CD14-positive monocyte (primary cell): ENCODE measurements around the gene MAML3. TPM values are rescaled to one million over a fixed set of nuclear protein-coding genes. Genes with fewer than 3 reads are reported as not detected.

Experiments used
- DNase-seq, 3 donors: peaks; one replicate each; pipeline ENCODE4 v3.0.0-alpha.2; 2011 to 2022
- H2AFZ ChIP-seq: 2 replicates; pipeline ENCODE4 v1.6.0; 2012; ENCODE audit warnings: mild to moderate bottlenecking, low read depth, low read length, inconsistent platforms; ENCODE audit not compliant: insufficient read depth, poor library complexity, severe bottlenecking
- H3K27ac ChIP-seq, 2 donors: 1 replicate in 1 of 2; 2 replicates in 1 of 2; pipeline ENCODE4 v1.5.1; 2012 to 2013; ENCODE audit warnings: low read length in 2 of 2, control low read depth in 1 of 2, inconsistent platforms in 1 of 2, low read depth in 1 of 2, mild to moderate bottlenecking in 1 of 2
- H3K27me3 ChIP-seq, 2 donors: one replicate each; pipeline versions ENCODE4 v1.6.0 to v1.6.1; 2011 to 2013; ENCODE audit warnings: low read length in 2 of 2; ENCODE audit not compliant: control insufficient read depth in 2 of 2, insufficient read depth in 2 of 2
- H3K36me3 ChIP-seq, 2 donors: replicated peaks in 1 of 2; 1 replicate in 1 of 2; 2 replicates in 1 of 2; pipeline versions ENCODE4 v1.5.1 to v1.6.1; 2012 to 2013; ENCODE audit warnings: low read length in 2 of 2, control low read depth in 1 of 2, inconsistent platforms in 1 of 2, mild to moderate bottlenecking in 1 of 2; ENCODE audit not compliant: insufficient read depth in 2 of 2, control insufficient read depth in 1 of 2
- H3K4me1 ChIP-seq, 2 donors: 1 replicate in 1 of 2; 2 replicates in 1 of 2; pipeline versions ENCODE4 v1.5.1 to v1.6.1; 2012 to 2013; ENCODE audit warnings: low read length in 2 of 2, control low read depth in 1 of 2, inconsistent platforms in 1 of 2, mild to moderate bottlenecking in 1 of 2, moderate library complexity in 1 of 2; ENCODE audit not compliant: insufficient read depth in 2 of 2, control insufficient read depth in 1 of 2
- H3K4me2 ChIP-seq: replicated peaks from 2 replicates; pipeline ENCODE3; 2012; ENCODE audit warnings: low read length, moderate library complexity, mild to moderate bottlenecking; ENCODE audit not compliant: poor library complexity, severe bottlenecking; ENCODE audit errors: extremely low read depth
- H3K4me3 ChIP-seq, 3 experiments: fragments of 200-600 bp in 1 of 3; sonication (generic) in 1 of 3; replicated peaks in 1 of 3; 1 replicate in 2 of 3; 2 replicates in 1 of 3; pipeline ENCODE4 v1.5.1; 2011 to 2013; ENCODE audit warnings: low read length in 3 of 3, mild to moderate bottlenecking in 3 of 3, control low read depth in 2 of 3, low read depth in 2 of 3, inconsistent platforms in 1 of 3, moderate library complexity in 1 of 3
- H3K79me2 ChIP-seq: 2 replicates; pipeline ENCODE4 v1.6.0; 2012; ENCODE audit warnings: mild to moderate bottlenecking, control low read depth, inconsistent platforms, low read length, moderate library complexity; ENCODE audit not compliant: insufficient read depth
- H3K9ac ChIP-seq: 2 replicates; pipeline ENCODE4 v1.6.0; 2017; ENCODE audit warnings: low read length, mild to moderate bottlenecking; ENCODE audit not compliant: insufficient read depth, poor library complexity, severe bottlenecking
- H3K9me3 ChIP-seq, 2 donors: replicated peaks in 1 of 2; 1 replicate in 1 of 2; 2 replicates in 1 of 2; pipeline versions ENCODE4 v1.5.1 to v1.6.1; 2012 to 2013; ENCODE audit warnings: low read length in 2 of 2, control low read depth in 1 of 2; ENCODE audit not compliant: control insufficient read depth in 1 of 2, insufficient read depth in 1 of 2
- H4K20me1 ChIP-seq: 2 replicates; pipeline ENCODE4 v1.6.0; 2012; ENCODE audit warnings: mild to moderate bottlenecking, low read length, control low read depth, moderate library complexity; ENCODE audit not compliant: insufficient read depth
- H3K27ac Mint-ChIP-seq, 7 donors: one replicate each; pipeline ENCODE4 v1.8.0; 2020; ENCODE audit warnings: mild to moderate bottlenecking in 7 of 7, mixed read lengths in 7 of 7, moderate library complexity in 6 of 7, inconsistent platforms in 2 of 7
- H3K27me3 Mint-ChIP-seq, 3 donors: one replicate each; pipeline ENCODE4 v1.8.0; 2021 to 2022; ENCODE audit warnings: low read depth in 3 of 3, mild to moderate bottlenecking in 3 of 3, mixed read lengths in 3 of 3, moderate library complexity in 3 of 3, inconsistent platforms in 1 of 3
- H3K36me3 Mint-ChIP-seq, 2 donors: one replicate each; pipeline ENCODE4 v1.8.0; 2020; ENCODE audit warnings: mixed read lengths in 2 of 2, inconsistent platforms in 1 of 2, mild to moderate bottlenecking in 1 of 2
- H3K4me1 Mint-ChIP-seq: one replicate; pipeline ENCODE4 v1.8.0; 2020; ENCODE audit warnings: mild to moderate bottlenecking, mixed read lengths
- H3K4me3 Mint-ChIP-seq, 2 donors: one replicate each; pipeline ENCODE4 v1.8.0; 2020; ENCODE audit warnings: mild to moderate bottlenecking in 2 of 2, mixed read lengths in 2 of 2, moderate library complexity in 1 of 2
- H3K9me3 Mint-ChIP-seq, 7 donors: one replicate each; pipeline ENCODE4 v1.8.0; 2020 to 2022; ENCODE audit warnings: mixed read lengths in 7 of 7, mild to moderate bottlenecking in 6 of 7, moderate library complexity in 6 of 7, inconsistent platforms in 2 of 7
- CTCF ChIP-seq: fragments of 200-600 bp; IDR thresholded peaks from one replicate; pipeline ENCODE4 v1.8.0; 2022; ENCODE audit warnings: antibody characterized with exemption, mild to moderate bottlenecking
- WGBS: methylation state at CpG from one replicate; pipeline ENCODE4 v1.1.5; 2013; ENCODE audit warnings: missing lambda C conversion rate; ENCODE audit not compliant: insufficient coverage; 5-methylcytosine and 5-hydroxymethylcytosine counted together
- intact Hi-C, 2 donors: fragments of 100-400 bp; cut with micrococcal nuclease; formaldehyde crosslinking; loops; one replicate each; pipeline versions ENCODE4 v1.15.0 to v1.15.1; 2023
- polyA plus RNA-seq, 3 donors: library from polyadenylated mRNA; depleted of rRNA in 1 of 3; unstranded in 2 of 3; stranded (reverse) in 1 of 3; fragments of 300-500 nt in 2 of 3; fragments of >200 nt in 1 of 3; fragmentation: Illumina TruSeq in 2 of 3; gene quantifications; 1 replicate in 2 of 3; 2 replicates in 1 of 3; pipeline ENCODE4 v1.2.3, GENCODE V29; 2012 to 2021

Gene MAML3
- polyA plus RNA-seq, 3 donors, result 1.5 to 6.5 (median 2.3) TPM

GRCh38 chr4:140126261-140126660 lies 27.7 kb downstream of the MAML3 start:
- H3K9ac ChIP-seq, result no peak overlapping the region
- peaks cover 7 to 12% of the 10 kb centered on the region in 2 donors for H3K4me1 ChIP-seq
- peaks cover 58% of the 10 kb centered on the region for H3K79me2 ChIP-seq
- peaks cover 0 to 1% (median 0%) of the 10 kb centered on the region in 3 donors for H3K27me3 Mint-ChIP-seq
- no peak overlapping the region for H3K4me3 Mint-ChIP-seq
- 90% methylated on average over 6 of the region's 6 CpGs for WGBS
- peaks cover 62% of the 10 kb centered on the region for H4K20me1 ChIP-seq
- no peak overlapping the region for H3K4me3 ChIP-seq
- intact Hi-C loops, result no loop called here
- no peaks in the 10 kb centered on the region for H3K9me3 ChIP-seq
- no peaks in the 10 kb centered on the region for H3K9me3 Mint-ChIP-seq
- no peaks in the 10 kb centered on the region for H3K27me3 ChIP-seq
- H3K4me2 ChIP-seq, result no peak overlapping the region
- H3K36me3 ChIP-seq, result no peaks in the 10 kb centered on the region
- H3K27ac ChIP-seq, result no peak overlapping the region
- no peak for DNase-seq
- no peak for TF ChIP-seq CTCF
- H3K27ac Mint-ChIP-seq, result no peak overlapping the region
- H3K4me1 Mint-ChIP-seq, result peaks cover 17% of the 10 kb centered on the region
- H3K36me3 Mint-ChIP-seq, result peaks cover 9 to 12% of the 10 kb centered on the region in 2 donors
- H2AFZ ChIP-seq, result no peak overlapping the region

GRCh38 chr4:140125374-140125773 lies 28.6 kb downstream of the MAML3 start:
- H3K79me2 ChIP-seq, result peaks cover 53% of the 10 kb centered on the region
- peaks cover 9 to 12% of the 10 kb centered on the region in 2 donors for H3K36me3 Mint-ChIP-seq
- H3K4me3 Mint-ChIP-seq, result no peak overlapping the region

More at GRCh38 chr4:140125374-140125773, 28.6 kb downstream of the MAML3 start:
- H3K27me3 Mint-ChIP-seq, result peaks cover 0 to 1% (median 0%) of the 10 kb centered on the region in 3 donors
- Histone ChIP-seq H3K36me3 (no peaks in the 10 kb centered on the region), H3K4me1 (peaks cover under 1 to 3% of the 10 kb centered on the region in 2 donors), H3K9ac (no peak overlapping the region), H3K9me3 (no peaks in the 10 kb centered on the region), H2AFZ (no peak overlapping the region), H3K27me3 (no peaks in the 10 kb centered on the region), H4K20me1 (peaks cover 53% of the 10 kb centered on the region), H3K4me2 (no peak overlapping the region), H3K27ac (no peak overlapping the region), H3K4me3 (no peak overlapping the region)
- no CpG with 5 or more reads among the region's 2 CpGs for WGBS
- TF ChIP-seq CTCF, result no peak
- H3K27ac Mint-ChIP-seq, result peak overlapping the region in 1 of 7 donors; percentile 18
- no peaks in the 10 kb centered on the region for H3K9me3 Mint-ChIP-seq
- H3K4me1 Mint-ChIP-seq, result peaks cover 8% of the 10 kb centered on the region
- DNase-seq, result no peak
- intact Hi-C loops, result no loop called here
